HEK293 (cell line): Measurements from ENCODE around the gene MGME1.

Experiments used
- CTCF ChIA-PET: fragments of 350-600 bp; formaldehyde crosslinking; extraction: SDS; loops from one replicate; lab custom pipeline; 2021; ENCODE audit warnings: antibody characterized with exemption; lab: Yijun Ruan, JAX
- POLR2A ChIA-PET: fragments of 300-600 bp; formaldehyde crosslinking; extraction: SDS; loops from one replicate; lab custom pipeline; 2020; ENCODE audit warnings: antibody characterized with exemption, inconsistent platforms; lab: Yijun Ruan, JAX
- H3K27ac ChIP-seq: fragments of 200-500 bp; sonication (Bioruptor generic); 2 replicates; pipeline ENCODE4 v1.5.1; 2014; ENCODE audit warnings: low read depth, low read length, control low read depth, inconsistent platforms; ENCODE audit errors: extremely low read depth
- H3K36me3 ChIP-seq, 2 experiments: fragments of 200-500 bp in 1 of 2; sonication (Bioruptor generic) in 1 of 2; 1 replicate in 1 of 2; 2 replicates in 1 of 2; pipeline ENCODE4 v1.5.1; 2014 to 2017; ENCODE audit warnings: inconsistent platforms in 2 of 2, low read length in 2 of 2; ENCODE audit not compliant: control insufficient read depth in 2 of 2, insufficient read depth in 1 of 2
- H3K4me1 ChIP-seq: fragments of 200-500 bp; sonication (Bioruptor generic); 2 replicates; pipeline ENCODE4 v1.5.1; 2014; ENCODE audit warnings: mild to moderate bottlenecking, low read length, inconsistent platforms; ENCODE audit not compliant: control insufficient read depth, insufficient read depth
- H3K4me3 ChIP-seq: 2 replicates; pipeline ENCODE4 v1.5.1; 2011; ENCODE audit warnings: low read depth, mild to moderate bottlenecking, control low read depth, low read length, moderate library complexity
- H3K9me3 ChIP-seq: fragments of 200-500 bp; sonication (Bioruptor generic); 2 replicates; pipeline ENCODE4 v1.5.1; 2014; ENCODE audit warnings: low read depth, low read length, inconsistent platforms; ENCODE audit not compliant: control insufficient read depth, insufficient read depth
- KLF1 ChIP-seq: fragments of 450-650 bp; formaldehyde crosslinking; IDR thresholded peaks from 2 replicates; pipeline ENCODE4 v1.5.1; 2016; ENCODE audit warnings: missing biosample characterization, missing genetic modification characterization
- SALL2 ChIP-seq: fragments of 450-650 bp; formaldehyde crosslinking; IDR thresholded peaks from 2 replicates; pipeline ENCODE4 v1.5.0; 2017; ENCODE audit warnings: missing biosample characterization, mild to moderate bottlenecking, missing genetic modification characterization, borderline replicate concordance
- ZBTB10 ChIP-seq: fragments of 450-650 bp; formaldehyde crosslinking; IDR thresholded peaks from 2 replicates; pipeline ENCODE4 v1.5.1; 2016; ENCODE audit warnings: missing biosample characterization, missing genetic modification characterization
- ZNF10 ChIP-seq: fragments of 450-650 bp; formaldehyde crosslinking; IDR thresholded peaks from 2 replicates; pipeline ENCODE4 v1.5.1; 2017; ENCODE audit warnings: missing biosample characterization, missing genetic modification characterization
- ZNF18 ChIP-seq: fragments of 450-650 bp; formaldehyde crosslinking; IDR thresholded peaks from 2 replicates; pipeline ENCODE4 v1.5.1; 2016; ENCODE audit warnings: missing biosample characterization, missing genetic modification characterization
- ZNF416 ChIP-seq: fragments of 450-650 bp; formaldehyde crosslinking; IDR thresholded peaks from 2 replicates; pipeline ENCODE4 v1.5.1; 2016; ENCODE audit warnings: missing biosample characterization, missing genetic modification characterization
- ZNF449 ChIP-seq: fragments of 450-650 bp; formaldehyde crosslinking; IDR thresholded peaks from 2 replicates; pipeline ENCODE4 v1.5.1; 2017; ENCODE audit warnings: missing biosample characterization, mild to moderate bottlenecking, missing genetic modification characterization, moderate library complexity
- ZNF473 ChIP-seq: fragments of 450-650 bp; formaldehyde crosslinking; IDR thresholded peaks from 2 replicates; pipeline ENCODE4 v1.5.1; 2017; ENCODE audit warnings: missing biosample characterization, missing genetic modification characterization
- ZNF571 ChIP-seq: fragments of 450-650 bp; formaldehyde crosslinking; IDR thresholded peaks from 2 replicates; pipeline ENCODE4 v1.5.0; 2017; ENCODE audit warnings: missing biosample characterization, missing genetic modification characterization
- ZNF621 ChIP-seq: fragments of 450-650 bp; formaldehyde crosslinking; IDR thresholded peaks from 2 replicates; pipeline ENCODE4 v1.5.1; 2017; ENCODE audit warnings: missing biosample characterization, missing genetic modification characterization
- ZNF639 ChIP-seq: fragments of 450-650 bp; formaldehyde crosslinking; IDR thresholded peaks from 2 replicates; pipeline ENCODE4 v1.5.1; 2016; ENCODE audit warnings: missing biosample characterization, missing genetic modification characterization
- ZNF768 ChIP-seq: fragments of 450-650 bp; formaldehyde crosslinking; IDR thresholded peaks from 2 replicates; pipeline ENCODE4 v1.5.1; 2018; ENCODE audit warnings: missing biosample characterization, mild to moderate bottlenecking, missing genetic modification characterization
- ZNF792 ChIP-seq: fragments of 450-650 bp; formaldehyde crosslinking; IDR thresholded peaks from 2 replicates; pipeline ENCODE4 v1.5.1; 2016; ENCODE audit warnings: missing biosample characterization, missing genetic modification characterization
- ZSCAN16 ChIP-seq: fragments of 450-650 bp; formaldehyde crosslinking; IDR thresholded peaks from 2 replicates; pipeline ENCODE4 v1.5.1; 2016; ENCODE audit warnings: missing biosample characterization, missing genetic modification characterization
- TF ChIP-seq, protein P1 (sequence below): fragments of 450-650 bp; formaldehyde crosslinking; IDR thresholded peaks from 2 replicates; pipeline ENCODE4 v1.5.1; 2016; ENCODE audit warnings: missing biosample characterization, missing genetic modification characterization
- TF ChIP-seq, protein P2 (sequence below): fragments of 450-650 bp; formaldehyde crosslinking; IDR thresholded peaks from 2 replicates; pipeline ENCODE4 v1.5.1; 2016; ENCODE audit warnings: missing biosample characterization, missing genetic modification characterization
- TF ChIP-seq, protein P3 (sequence below): fragments of 450-650 bp; formaldehyde crosslinking; IDR thresholded peaks from 2 replicates; pipeline ENCODE4 v1.5.1; 2016; ENCODE audit warnings: missing biosample characterization, missing genetic modification characterization, low read depth
- TF ChIP-seq, protein P4 (sequence below): fragments of 450-650 bp; formaldehyde crosslinking; IDR thresholded peaks from 2 replicates; pipeline ENCODE4 v1.5.1; 2017; ENCODE audit warnings: missing biosample characterization, missing genetic modification characterization

The MGME1 gene, protein sequence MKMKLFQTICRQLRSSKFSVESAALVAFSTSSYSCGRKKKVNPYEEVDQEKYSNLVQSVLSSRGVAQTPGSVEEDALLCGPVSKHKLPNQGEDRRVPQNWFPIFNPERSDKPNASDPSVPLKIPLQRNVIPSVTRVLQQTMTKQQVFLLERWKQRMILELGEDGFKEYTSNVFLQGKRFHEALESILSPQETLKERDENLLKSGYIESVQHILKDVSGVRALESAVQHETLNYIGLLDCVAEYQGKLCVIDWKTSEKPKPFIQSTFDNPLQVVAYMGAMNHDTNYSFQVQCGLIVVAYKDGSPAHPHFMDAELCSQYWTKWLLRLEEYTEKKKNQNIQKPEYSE

DNA sequence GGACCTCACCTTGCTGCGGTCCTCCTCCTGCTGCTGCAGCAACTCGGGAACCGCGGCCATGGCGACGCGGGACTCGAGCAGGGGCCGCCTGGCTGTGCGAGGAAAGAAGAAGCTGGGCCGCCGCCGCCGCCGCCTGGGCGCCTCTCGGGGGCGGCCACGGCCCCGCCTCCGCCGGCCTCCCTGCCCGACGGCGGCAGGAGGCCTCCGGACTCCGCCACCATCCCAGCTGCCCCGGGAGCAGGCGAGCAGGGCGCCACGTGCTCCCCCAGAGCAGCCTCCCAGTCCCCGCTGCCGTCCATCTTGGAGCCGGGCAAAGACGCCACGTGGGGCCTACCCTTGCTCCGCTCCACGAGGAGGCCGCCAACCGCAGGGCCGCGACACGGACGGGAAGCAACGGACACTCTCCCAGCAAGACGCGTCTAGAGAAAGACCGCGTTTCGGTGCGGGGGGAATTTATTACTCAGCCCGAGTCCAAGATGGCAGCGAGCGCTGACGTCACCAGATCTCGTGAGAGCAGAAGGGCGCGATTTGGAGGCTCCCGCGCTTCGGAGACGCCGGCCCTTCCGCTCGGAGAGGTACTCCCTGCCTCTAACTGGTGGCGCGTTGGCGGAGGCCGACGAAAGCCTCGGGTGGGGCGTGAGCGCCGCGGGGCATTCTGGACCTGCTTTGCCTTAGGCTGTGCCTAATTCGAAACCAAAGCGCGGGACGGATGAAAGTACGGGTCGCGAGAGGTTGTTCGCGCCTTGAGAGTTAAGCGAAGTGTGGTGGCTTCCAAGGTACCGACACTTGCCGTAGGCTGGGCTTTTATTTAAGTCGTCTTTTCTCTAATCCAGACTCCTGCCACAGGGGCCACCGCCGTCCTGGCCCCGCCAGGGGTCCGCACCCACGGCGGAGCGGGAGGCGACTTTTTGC, at the start of gene MGME1, which contains the start of gene SNX5:
TSS of gene MGME1 (plus strand) at position 653 of the 912 bp plus-strand sequence. CDS start 842 bp downstream, outside the sequence.
TSS of gene SNX5 (minus strand) at position 429 of the 912 bp plus-strand sequence. CDS start at position 60, 369 bp downstream.
- peaks cover 0 to 62% of the 10 kb centered on the region in 2 experiments; a peak in 1 of 3 replicates for H3K36me3 ChIP-seq
- peaks cover 8% of the 10 kb centered on the region; the same call in 1 of the 2 replicates for H3K4me1 ChIP-seq
- no peaks in the 10 kb centered on the region for H3K9me3 ChIP-seq
- H3K4me3 ChIP-seq: peak within 1 kb of the TSS; percentile 89
- H3K27ac ChIP-seq: peak within 1 kb of the TSS; percentile 97
- CTCF ChIA-PET: no interaction called here
- POLR2A ChIA-PET: interaction anchor here (1.5 to 4.4 kb wide), 4 partner anchors 10 to 498 kb away, joined by 6 to 16 read pairs (median 11); partner anchors contain the start of genes DSTN, DZANK1, POLR3F and RRBP1
- TF ChIP-seq ZNF449 (tag by site-specific recombination): peak; percentile 69
- TF ChIP-seq ZSCAN16 (tag by site-specific recombination): no peak
- no peak for TF ChIP-seq ZNF621
- TF ChIP-seq, protein P1, sequence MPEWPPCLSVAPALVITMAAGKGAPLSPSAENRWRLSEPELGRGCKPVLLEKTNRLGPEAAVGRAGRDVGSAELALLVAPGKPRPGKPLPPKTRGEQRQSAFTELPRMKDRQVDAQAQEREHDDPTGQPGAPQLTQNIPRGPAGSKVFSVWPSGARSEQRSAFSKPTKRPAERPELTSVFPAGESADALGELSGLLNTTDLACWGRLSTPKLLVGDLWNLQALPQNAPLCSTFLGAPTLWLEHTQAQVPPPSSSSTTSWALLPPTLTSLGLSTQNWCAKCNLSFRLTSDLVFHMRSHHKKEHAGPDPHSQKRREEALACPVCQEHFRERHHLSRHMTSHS (tag by site-specific recombination): no peak
- TF ChIP-seq SALL2 (tag by site-specific recombination): no peak
- TF ChIP-seq ZNF416 (tag by site-specific recombination): no peak
- TF ChIP-seq ZNF639 (tag by site-specific recombination): peak; percentile 80; the same call in 1 of the 2 replicates
- no peak for TF ChIP-seq KLF1
- TF ChIP-seq ZNF18 (tag by site-specific recombination): no peak
- TF ChIP-seq ZNF571: no peak
- no peak for TF ChIP-seq ZNF792
- TF ChIP-seq, protein P2, sequence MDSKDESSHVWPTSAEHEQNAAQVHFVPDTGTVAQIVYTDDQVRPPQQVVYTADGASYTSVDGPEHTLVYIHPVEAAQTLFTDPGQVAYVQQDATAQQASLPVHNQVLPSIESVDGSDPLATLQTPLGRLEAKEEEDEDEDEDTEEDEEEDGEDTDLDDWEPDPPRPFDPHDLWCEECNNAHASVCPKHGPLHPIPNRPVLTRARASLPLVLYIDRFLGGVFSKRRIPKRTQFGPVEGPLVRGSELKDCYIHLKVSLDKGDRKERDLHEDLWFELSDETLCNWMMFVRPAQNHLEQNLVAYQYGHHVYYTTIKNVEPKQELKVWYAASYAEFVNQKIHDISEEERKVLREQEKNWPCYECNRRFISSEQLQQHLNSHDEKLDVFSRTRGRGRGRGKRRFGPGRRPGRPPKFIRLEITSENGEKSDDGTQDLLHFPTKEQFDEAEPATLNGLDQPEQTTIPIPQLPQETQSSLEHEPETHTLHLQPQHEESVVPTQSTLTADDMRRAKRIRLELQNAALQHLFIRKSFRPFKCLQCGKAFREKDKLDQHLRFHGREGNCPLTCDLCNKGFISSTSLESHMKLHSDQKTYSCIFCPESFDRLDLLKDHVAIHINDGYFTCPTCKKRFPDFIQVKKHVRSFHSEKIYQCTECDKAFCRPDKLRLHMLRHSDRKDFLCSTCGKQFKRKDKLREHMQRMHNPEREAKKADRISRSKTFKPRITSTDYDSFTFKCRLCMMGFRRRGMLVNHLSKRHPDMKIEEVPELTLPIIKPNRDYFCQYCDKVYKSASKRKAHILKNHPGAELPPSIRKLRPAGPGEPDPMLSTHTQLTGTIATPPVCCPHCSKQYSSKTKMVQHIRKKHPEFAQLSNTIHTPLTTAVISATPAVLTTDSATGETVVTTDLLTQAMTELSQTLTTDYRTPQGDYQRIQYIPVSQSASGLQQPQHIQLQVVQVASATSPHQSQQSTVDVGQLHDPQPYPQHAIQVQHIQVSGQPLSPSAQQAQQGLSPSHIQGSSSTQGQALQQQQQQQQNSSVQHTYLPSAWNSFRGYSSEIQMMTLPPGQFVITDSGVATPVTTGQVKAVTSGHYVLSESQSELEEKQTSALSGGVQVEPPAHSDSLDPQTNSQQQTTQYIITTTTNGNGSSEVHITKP (tag by site-specific recombination): peak; percentile 59
- TF ChIP-seq ZNF10: no peak
- no peak for TF ChIP-seq ZBTB10 (tag by site-specific recombination)
- TF ChIP-seq ZNF768: no peak
- TF ChIP-seq, protein P3, sequence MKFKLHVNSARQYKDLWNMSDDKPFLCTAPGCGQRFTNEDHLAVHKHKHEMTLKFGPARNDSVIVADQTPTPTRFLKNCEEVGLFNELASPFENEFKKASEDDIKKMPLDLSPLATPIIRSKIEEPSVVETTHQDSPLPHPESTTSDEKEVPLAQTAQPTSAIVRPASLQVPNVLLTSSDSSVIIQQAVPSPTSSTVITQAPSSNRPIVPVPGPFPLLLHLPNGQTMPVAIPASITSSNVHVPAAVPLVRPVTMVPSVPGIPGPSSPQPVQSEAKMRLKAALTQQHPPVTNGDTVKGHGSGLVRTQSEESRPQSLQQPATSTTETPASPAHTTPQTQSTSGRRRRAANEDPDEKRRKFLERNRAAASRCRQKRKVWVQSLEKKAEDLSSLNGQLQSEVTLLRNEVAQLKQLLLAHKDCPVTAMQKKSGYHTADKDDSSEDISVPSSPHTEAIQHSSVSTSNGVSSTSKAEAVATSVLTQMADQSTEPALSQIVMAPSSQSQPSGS (tag by site-specific recombination): peak; percentile 99
- TF ChIP-seq, protein P4, sequence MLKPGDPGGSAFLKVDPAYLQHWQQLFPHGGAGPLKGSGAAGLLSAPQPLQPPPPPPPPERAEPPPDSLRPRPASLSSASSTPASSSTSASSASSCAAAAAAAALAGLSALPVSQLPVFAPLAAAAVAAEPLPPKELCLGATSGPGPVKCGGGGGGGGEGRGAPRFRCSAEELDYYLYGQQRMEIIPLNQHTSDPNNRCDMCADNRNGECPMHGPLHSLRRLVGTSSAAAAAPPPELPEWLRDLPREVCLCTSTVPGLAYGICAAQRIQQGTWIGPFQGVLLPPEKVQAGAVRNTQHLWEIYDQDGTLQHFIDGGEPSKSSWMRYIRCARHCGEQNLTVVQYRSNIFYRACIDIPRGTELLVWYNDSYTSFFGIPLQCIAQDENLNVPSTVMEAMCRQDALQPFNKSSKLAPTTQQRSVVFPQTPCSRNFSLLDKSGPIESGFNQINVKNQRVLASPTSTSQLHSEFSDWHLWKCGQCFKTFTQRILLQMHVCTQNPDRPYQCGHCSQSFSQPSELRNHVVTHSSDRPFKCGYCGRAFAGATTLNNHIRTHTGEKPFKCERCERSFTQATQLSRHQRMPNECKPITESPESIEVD (tag by site-specific recombination): no peak
- TF ChIP-seq ZNF473 (tag by site-specific recombination): no peak
